Panc1 (cell line): ENCODE data around the gene VIPR2. TPM values are rescaled to one million over a fixed set of nuclear protein-coding genes. Genes with fewer than 3 reads are reported as not detected.

Source experiments
- ATAC-seq: fragments of 200-7000 bp; cut with Tn5 transposase; 2 replicates; pipeline ENCODE4 v1.9.1; 2020; ENCODE audit warnings: mild to moderate bottlenecking, moderate library complexity
- BruUV-seq: library from RNA; stranded (reverse); fragments of 400-500 nt; replicated peaks from 2 replicates; lab custom pipeline; 2021; lab: Mats Ljungman, UMichigan
- CTCF ChIA-PET: fragments of 300-600 bp; sonication (Branson Sonifier 250); formaldehyde crosslinking; loops from one replicate; lab custom pipeline; 2022; ENCODE audit warnings: antibody characterized with exemption; lab: Charles Lee
- POLR2A ChIA-PET: fragments of 300-600 bp; sonication (Branson Sonifier 250); formaldehyde crosslinking; loops from one replicate; lab custom pipeline; 2022; ENCODE audit warnings: antibody characterized with exemption; lab: Charles Lee
- DNase-seq: peaks from one replicate; pipeline ENCODE4 v3.0.0-alpha.2; 2010; ENCODE audit warnings: low read depth, low spot score
- H3K27ac ChIP-seq: 2 replicates; pipeline ENCODE4 v1.5.1; 2011; ENCODE audit warnings: mild to moderate bottlenecking, low read length, inconsistent platforms
- H3K27me3 ChIP-seq: fragments of 200-500 bp; sonication (Bioruptor generic); 2 replicates; pipeline ENCODE4 v1.6.0; 2014; ENCODE audit warnings: low read length, inconsistent platforms; ENCODE audit not compliant: control insufficient read depth, insufficient read depth
- H3K36me3 ChIP-seq: fragments of 200-500 bp; sonication (Bioruptor generic); 2 replicates; pipeline ENCODE4 v1.5.1; 2014; ENCODE audit warnings: inconsistent platforms, mild to moderate bottlenecking, low read length, moderate library complexity; ENCODE audit not compliant: control insufficient read depth, insufficient read depth
- H3K4me1 ChIP-seq: 2 replicates; pipeline ENCODE4 v1.5.1; 2011; ENCODE audit warnings: inconsistent platforms, mild to moderate bottlenecking, low read length, moderate library complexity; ENCODE audit not compliant: control insufficient read depth, insufficient read depth
- H3K4me3 ChIP-seq, 2 experiments: 2 replicates each; pipeline ENCODE4 v1.5.1; 2011 to 2012; ENCODE audit warnings: low read depth in 2 of 2, low read length in 2 of 2, mild to moderate bottlenecking in 2 of 2, inconsistent platforms in 1 of 2, moderate library complexity in 1 of 2
- H3K9me3 ChIP-seq: fragments of 200-500 bp; sonication (Bioruptor generic); 2 replicates; pipeline ENCODE4 v1.5.1; 2014; ENCODE audit warnings: low read depth, mild to moderate bottlenecking, inconsistent platforms, low read length, moderate library complexity; ENCODE audit not compliant: control insufficient read depth, insufficient read depth
- CTCF ChIP-seq: fragments of 450-650 bp; IDR thresholded peaks from 2 replicates; pipeline ENCODE4 v1.5.1; 2017; ENCODE audit warnings: mild to moderate bottlenecking
- POLR2AphosphoS5 ChIP-seq: IDR thresholded peaks from 2 replicates; pipeline ENCODE4 v1.6.1; 2012; ENCODE audit warnings: mild to moderate bottlenecking, low read depth, low read length, moderate library complexity
- REST ChIP-seq, 2 experiments: IDR thresholded peaks; 2 replicates each; pipeline ENCODE4 v1.6.1; 2011 to 2012; ENCODE audit warnings: low read depth in 2 of 2, control low read depth in 1 of 2, low read length in 1 of 2, mild to moderate bottlenecking in 1 of 2, moderate library complexity in 1 of 2; ENCODE audit not compliant: insufficient read depth in 1 of 2
- SIN3A ChIP-seq: IDR thresholded peaks from 2 replicates; pipeline ENCODE4 v1.6.1; 2012; ENCODE audit warnings: low read depth, mild to moderate bottlenecking, low read length, moderate library complexity, borderline replicate concordance; ENCODE audit not compliant: insufficient read depth
- TCF7L2 ChIP-seq: IDR thresholded peaks from 2 replicates; pipeline ENCODE4 v1.6.1; 2011; ENCODE audit warnings: mild to moderate bottlenecking, low read depth, low read length, inconsistent platforms
- in situ Hi-C: cut with HindIII; loops from 2 replicates; pipeline ENCODE4 v1.10.0; 2016; ENCODE audit warnings: low sequenced_read_pairs, low pct_unique_long_range_greater_than_20kb
- intact Hi-C: fragments of 100-400 bp; cut with micrococcal nuclease; formaldehyde crosslinking; loops from one replicate; pipeline ENCODE4 v1.10.0; 2022; ENCODE audit not compliant: unreplicated experiment
- total RNA-seq: library from RNA; stranded (reverse); gene quantifications from one replicate; pipeline ENCODE4 v1.2.1, GENCODE V29; 2021; ENCODE audit not compliant: unreplicated experiment

The VIPR2 gene
- total RNA-seq, 1 experiment from 2014 or later = not detected

GRCh38 chr7:159114096-159114495 is 30.6 kb downstream of the VIPR2 start:
- CTCF ChIA-PET = no interaction called here
- DNase-seq = no peak
- in situ Hi-C loops = no loop called here
- intact Hi-C loops = no loop called here
- no peak for ATAC-seq
- H3K27me3 ChIP-seq = peaks cover 18% of the 10 kb centered on the region
- POLR2A ChIA-PET = no interaction called here
- TF ChIP-seq POLR2AphosphoS5 (no peak), SIN3A (no peak), TCF7L2 (no peak), REST (IDR thresholded peaks at IDR 0.05; ENCODE audit: insufficient read depth in 1 of 2, low read depth in 2 of 2, low read length in 1 of 2) (no peak), CTCF (no peak)
- H3K36me3 ChIP-seq = no peaks in the 10 kb centered on the region
- H3K4me3 ChIP-seq = no peak overlapping the region
- H3K9me3 ChIP-seq = no peaks in the 10 kb centered on the region
- no peak overlapping the region for H3K27ac ChIP-seq
- BruUV-seq = no TSS peak
- H3K4me1 ChIP-seq = no peaks in the 10 kb centered on the region

- Histone ChIP-seq H3K27ac (no peak overlapping the region), H3K4me3 (peak overlapping the region in 1 of 2 experiments; percentile 31; a peak in 1 of 4 replicates), H3K4me1 (no peaks in the 10 kb centered on the region), H3K9me3 (no peaks in the 10 kb centered on the region), H3K36me3 (no peaks in the 10 kb centered on the region), H3K27me3 (peaks cover 18% of the 10 kb centered on the region)
- intact Hi-C loops = no loop called here
- ATAC-seq = no peak
- CTCF ChIA-PET = no interaction called here
- DNase-seq = no peak
- no TSS peak for BruUV-seq
- in situ Hi-C loops = no loop called here
- TF ChIP-seq TCF7L2 = no peak
- no peak for TF ChIP-seq POLR2AphosphoS5
- no peak for TF ChIP-seq CTCF
- POLR2A ChIA-PET = interaction anchor here (0.7 kb wide), 1 partner anchor 56 kb away, joined by 4 read pairs; no protein-coding TSS in a partner anchor
These were observed 31.6 kb downstream of the VIPR2 start for GRCh38 chr7:159113056-159113455.
